Choroid plexus epithelial cell (primary cell): ENCODE measurements around the gene PCNT.
A peak's percentile ranks its signal among the peaks of the same experiment; 100 is the strongest.
"Not testable (repeated sequence)": the region's sequence is repeated elsewhere in the genome, so short reads cannot be mapped to it uniquely, and the experiment has no call there.

Experiments
- DNase-seq: peaks from one replicate; pipeline ENCODE4 v3.0.0-alpha.2; 2010; ENCODE audit warnings: low read depth
- H3K4me3 ChIP-seq: 2 replicates; pipeline ENCODE4 v1.5.1; 2011; ENCODE audit warnings: low read depth, mild to moderate bottlenecking, control low read depth, low read length, moderate library complexity
- CTCF ChIP-seq: conservative IDR thresholded peaks from 2 replicates; pipeline ENCODE4 v1.5.1; 2011; ENCODE audit warnings: low read depth, mild to moderate bottlenecking, control low read depth, inconsistent platforms, low read length, moderate library complexity

PCNT gene

DNA sequence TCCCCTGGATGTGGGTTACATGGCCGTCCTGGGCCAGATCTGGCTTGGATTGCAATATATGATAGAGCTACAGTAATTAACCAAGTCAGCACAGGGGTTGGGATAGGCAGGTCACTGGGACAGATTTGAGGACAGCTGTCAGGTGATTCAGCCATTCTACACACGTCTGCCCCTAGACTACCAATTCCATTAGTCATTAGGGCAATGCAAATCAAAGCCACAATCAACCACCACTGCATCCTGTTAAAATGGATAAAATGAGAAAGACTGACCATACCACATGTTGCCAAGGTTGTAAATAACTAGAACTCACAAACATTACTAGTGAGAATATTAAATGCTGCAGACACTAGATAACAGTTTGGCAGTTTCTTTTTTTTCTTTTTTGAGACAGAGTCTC lies 16.3 kb upstream of the PCNT start:
- TF ChIP-seq CTCF = no peak
- H3K4me3 ChIP-seq = no peak overlapping the region
- peak; percentile 41 for DNase-seq

- no peak for DNase-seq
- H3K4me3 ChIP-seq = no peak overlapping the region
- no peak for TF ChIP-seq CTCF
Measured at GRCh38 chr21:46308431-46308830, 15.5 kb upstream of the PCNT start.

DNA sequence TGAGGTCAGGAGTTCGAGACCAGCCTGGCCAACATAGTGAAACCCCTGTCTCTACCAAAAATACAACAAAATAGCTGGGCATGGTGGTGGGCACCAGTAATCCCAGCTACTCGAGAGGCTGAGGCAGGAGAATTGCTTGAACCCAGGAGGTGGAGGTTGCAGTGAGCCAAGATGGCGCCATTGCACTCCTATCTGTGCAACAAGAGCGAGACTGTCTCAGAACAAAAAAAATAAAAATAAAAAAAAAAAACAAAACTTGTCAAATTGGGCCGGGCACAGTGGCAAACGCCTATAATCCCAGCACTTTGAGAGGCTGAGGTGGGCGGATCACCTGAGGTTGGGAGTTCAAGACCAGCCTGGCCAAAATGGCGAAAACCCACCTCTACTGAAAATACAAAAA lies 13.7 kb upstream of the PCNT start:
- not testable (repeated sequence) for DNase-seq, H3K4me3 ChIP-seq

- no peak for TF ChIP-seq CTCF
Measured at GRCh38 chr21:46311568-46311967, 12.4 kb upstream of the PCNT start.

GRCh38 chr21:46312949-46313348 lies 11.0 kb upstream of the PCNT start:
- H3K4me3 ChIP-seq = no peak overlapping the region
- no peak for TF ChIP-seq CTCF

More at GRCh38 chr21:46311568-46311967, 12.4 kb upstream of the PCNT start:
- H3K4me3 ChIP-seq = no peak overlapping the region
- DNase-seq = no peak

DNA sequence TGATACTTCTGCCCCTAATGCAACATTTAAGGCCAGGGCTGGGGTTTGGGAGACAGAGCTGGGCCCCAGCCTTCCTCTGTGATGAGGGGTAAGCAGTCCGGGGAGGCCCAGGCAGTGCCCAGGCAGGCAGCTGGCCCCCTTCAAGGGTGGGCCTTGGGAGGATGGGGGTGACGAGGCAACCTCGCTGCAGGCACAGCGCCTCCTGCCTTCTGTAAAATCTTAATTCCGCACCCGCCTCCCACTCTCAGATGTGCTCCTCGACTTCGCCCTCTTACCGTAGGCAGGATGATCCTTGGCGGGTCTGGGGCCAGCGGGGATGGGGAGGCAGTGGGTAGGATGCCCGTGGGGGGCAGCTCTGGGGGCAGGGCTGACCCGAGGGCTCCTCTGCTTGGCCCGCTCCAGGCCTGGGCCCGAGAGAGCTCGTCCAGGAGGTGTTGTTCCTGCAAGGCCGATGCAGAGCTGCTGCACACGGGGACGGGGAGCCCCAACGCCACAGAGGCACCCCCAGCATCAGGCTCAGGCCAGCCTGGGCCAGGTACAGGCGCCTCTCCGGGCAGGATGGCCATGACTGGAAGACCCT lies 9.4 kb upstream of the PCNT start:
- DNase-seq = no peak
- TF ChIP-seq CTCF = no peak
- H3K4me3 ChIP-seq = no peak overlapping the region

More at GRCh38 chr21:46312949-46313348, 11.0 kb upstream of the PCNT start:
- no peak for DNase-seq

GRCh38 chr21:46316708-46317324 lies 7.1 kb upstream of the PCNT start:
- no peak for DNase-seq
- no peak overlapping the region for H3K4me3 ChIP-seq
- no peak for TF ChIP-seq CTCF
